B cell (primary cell): ENCODE data around the gene F2RL3. TPM values are rescaled to one million over a fixed set of nuclear protein-coding genes. Genes with fewer than 3 reads are reported as not detected.

Experiments
- ATAC-seq: fragments of 200-7000 bp; cut with Tn5 transposase; one replicate; pipeline ENCODE4 v1.10.0; 2021; ENCODE audit warnings: low read depth, mild to moderate bottlenecking, moderate number of reproducible peaks, moderate library complexity
- CTCF ChIA-PET: fragments of 350-600 bp; sonication (Branson Sonifier 250); formaldehyde crosslinking; loops from one replicate; lab custom pipeline; 2021; ENCODE audit warnings: antibody characterized with exemption, inconsistent platforms; lab: Charles Lee
- POLR2A ChIA-PET: fragments of 350-600 bp; sonication (Branson Sonifier 250); formaldehyde crosslinking; loops from one replicate; lab custom pipeline; 2021; ENCODE audit warnings: antibody characterized with exemption; lab: Charles Lee
- DNase-seq: peaks from one replicate; pipeline ENCODE4 v3.0.0; 2013
- H2AFZ ChIP-seq: 2 replicates; pipeline ENCODE4 v1.6.1; 2012; ENCODE audit warnings: mild to moderate bottlenecking, low read depth, low read length; ENCODE audit not compliant: insufficient read depth, poor library complexity, severe bottlenecking
- H3K27ac ChIP-seq, 2 donors: 1 replicate in 1 of 2; 2 replicates in 1 of 2; pipeline ENCODE4 v1.5.1; 2012 to 2013; ENCODE audit warnings: low read length in 2 of 2, mild to moderate bottlenecking in 2 of 2, moderate library complexity in 1 of 2
- H3K27me3 ChIP-seq, 4 experiments: fragments of 200-600 bp in 1 of 4; sonication (generic) in 1 of 4; replicated peaks in 1 of 4; 1 replicate in 2 of 4; 2 replicates in 2 of 4; pipeline versions ENCODE4 v1.6.1 to v1.7.0; 2013 to 2016; ENCODE audit warnings: low read length in 3 of 4, mild to moderate bottlenecking in 2 of 4, mixed read lengths in 1 of 4, moderate library complexity in 1 of 4; ENCODE audit not compliant: insufficient read depth in 4 of 4, control insufficient read depth in 3 of 4; ENCODE audit errors: control extremely low read depth in 1 of 4
- H3K36me3 ChIP-seq, 2 experiments: replicated peaks in 1 of 2; 1 replicate in 1 of 2; 2 replicates in 1 of 2; pipeline versions ENCODE4 v1.6.1 to v1.7.1; 2013; ENCODE audit warnings: low read length in 1 of 2; ENCODE audit not compliant: insufficient read depth in 2 of 2, control insufficient read depth in 1 of 2; ENCODE audit errors: control extremely low read depth in 1 of 2, extremely low read depth in 1 of 2
- H3K4me1 ChIP-seq, 2 donors: fragments of 200-600 bp in 1 of 2; sonication (generic) in 1 of 2; 1 replicate in 1 of 2; 2 replicates in 1 of 2; pipeline versions ENCODE4 v1.5.1 to v1.6.1; 2013 to 2017; ENCODE audit warnings: low read length in 2 of 2; ENCODE audit not compliant: control insufficient read depth in 2 of 2, insufficient read depth in 2 of 2
- H3K4me2 ChIP-seq: replicated peaks from 2 replicates; pipeline ENCODE3; 2012; ENCODE audit warnings: mild to moderate bottlenecking, low read depth, low read length; ENCODE audit not compliant: poor library complexity, severe bottlenecking
- H3K4me3 ChIP-seq, 5 experiments: fragments of 200-600 bp in 1 of 5; sonication (generic) in 1 of 5; 1 replicate in 3 of 5; 2 replicates in 2 of 5; pipeline versions ENCODE4 v1.5.1 to v1.7.0; 2011 to 2016; ENCODE audit warnings: low read length in 4 of 5, mild to moderate bottlenecking in 4 of 5, low read depth in 2 of 5, control low read depth in 1 of 5, moderate library complexity in 1 of 5; ENCODE audit not compliant: insufficient read depth in 1 of 5; ENCODE audit errors: control extremely low read depth in 1 of 5, extremely low read depth in 1 of 5
- H3K79me2 ChIP-seq: fragments of 200-600 bp; sonication (generic); one replicate; pipeline ENCODE4 v1.6.0; 2016; ENCODE audit warnings: low read length; ENCODE audit not compliant: control insufficient read depth, insufficient read depth
- H3K9ac ChIP-seq: fragments of 200-600 bp; sonication (generic); 2 replicates; pipeline ENCODE4 v1.6.1; 2017; ENCODE audit warnings: mild to moderate bottlenecking, low read length, moderate library complexity
- H3K9me3 ChIP-seq, 3 donors: one replicate each; pipeline versions ENCODE4 v1.6.1 to v1.7.1; 2013; ENCODE audit warnings: low read length in 2 of 3; ENCODE audit not compliant: control insufficient read depth in 2 of 3, insufficient read depth in 1 of 3; ENCODE audit errors: control extremely low read depth in 1 of 3
- H4K20me1 ChIP-seq: 2 replicates; pipeline ENCODE4 v1.6.0; 2012; ENCODE audit warnings: mild to moderate bottlenecking, low read length; ENCODE audit not compliant: insufficient read depth, control insufficient read depth, poor library complexity, severe bottlenecking
- H3K27ac Mint-ChIP-seq: one replicate; pipeline ENCODE4 v1.8.0; 2021; ENCODE audit warnings: mixed read lengths
- H3K27me3 Mint-ChIP-seq: one replicate; pipeline ENCODE4 v1.8.0; 2021; ENCODE audit warnings: mixed read lengths
- H3K4me1 Mint-ChIP-seq: one replicate; pipeline ENCODE4 v1.8.0; 2021; ENCODE audit warnings: mixed read lengths
- H3K4me3 Mint-ChIP-seq: one replicate; pipeline ENCODE4 v1.8.0; 2021; ENCODE audit warnings: mixed read lengths
- H3K9me3 Mint-ChIP-seq: one replicate; pipeline ENCODE4 v1.8.0; 2022; ENCODE audit warnings: mixed read lengths; ENCODE audit not compliant: insufficient read depth
- CTCF ChIP-seq: fragments of 200-600 bp; IDR thresholded peaks from one replicate; pipeline ENCODE4 v1.8.0; 2022; ENCODE audit warnings: antibody characterized with exemption, mild to moderate bottlenecking
- EZH2 ChIP-seq: IDR thresholded peaks from 2 replicates; pipeline ENCODE4 v1.6.1; 2012; ENCODE audit warnings: borderline replicate concordance, low read depth, mild to moderate bottlenecking, moderate library complexity, low read length; ENCODE audit not compliant: insufficient read depth, poor library complexity, severe bottlenecking
- WGBS: methylation state at CpG from one replicate; pipeline ENCODE4 v1.1.5; 2013; ENCODE audit warnings: missing lambda C conversion rate; ENCODE audit not compliant: insufficient coverage; 5-methylcytosine and 5-hydroxymethylcytosine counted together
- intact Hi-C: fragments of 100-400 bp; cut with micrococcal nuclease; formaldehyde crosslinking; loops from one replicate; pipeline ENCODE4 v1.10.0; 2022
- polyA plus RNA-seq: library from polyadenylated mRNA; depleted of rRNA; stranded (reverse); fragments of >200 nt; gene quantifications from 2 replicates; pipeline ENCODE4 v1.2.3, GENCODE V29; 2012
- total RNA-seq, 2 donors: library from RNA; stranded (reverse); fragments of 120-200 nt in 1 of 2; gene quantifications; 1 replicate in 1 of 2; 2 replicates in 1 of 2; pipeline versions ENCODE4 v1.2.3 to v1.2.4, GENCODE V29; 2013 to 2022

The F2RL3 gene
- total and polyA plus RNA-seq, 2 donors (not counting 1 experiment from before 2014, with no cell fraction given) = 0.01 to 1.1 TPM

- H3K9me3 Mint-ChIP-seq = no peaks in the 10 kb centered on the region
- no peaks in the 10 kb centered on the region for H4K20me1 ChIP-seq
- H3K36me3 ChIP-seq = no peaks in the 10 kb centered on the region
- DNase-seq = no peak
- ATAC-seq = no peak
- peaks cover 0 to 23% (median 5%) of the 10 kb centered on the region in 4 experiments for H3K27me3 ChIP-seq
- POLR2A ChIA-PET = interaction anchor here (0.6 to 0.7 kb wide), 2 partner anchors 109 to 280 kb away, joined by 3 read pairs; no protein-coding TSS in a partner anchor
- H3K27ac Mint-ChIP-seq = peak overlapping the region; percentile 89
- CTCF ChIA-PET = interaction anchor here (0.9 kb wide), 1 partner anchor 57 kb away, joined by 3 read pairs; no protein-coding TSS in a partner anchor
- WGBS = 50% methylated on average over 13 of the region's 19 CpGs
- H3K4me1 ChIP-seq = peaks cover 45 to 65% of the 10 kb centered on the region in 2 donors
- H3K9me3 ChIP-seq = peaks cover 0 to 6% (median 0%) of the 10 kb centered on the region in 3 donors
- H3K4me1 Mint-ChIP-seq = peaks cover 56% of the 10 kb centered on the region
- H3K9ac ChIP-seq = peak overlapping the region; percentile 13
- peak overlapping the region; percentile 65 for H3K4me2 ChIP-seq
- intact Hi-C loops = loop anchor here (10.0 kb wide), 1 partner anchor 412 kb away; the partner anchor contains the start of genes ABHD8, DDA1 and MRPL34
- H3K4me3 ChIP-seq = peak overlapping the region in 1 of 5 experiments; percentile 27
- H3K79me2 ChIP-seq = no peaks in the 10 kb centered on the region
- H2AFZ ChIP-seq = peak overlapping the region; percentile 80
- peaks cover 3% of the 10 kb centered on the region for H3K27me3 Mint-ChIP-seq
- H3K4me3 Mint-ChIP-seq = peak overlapping the region; percentile 64
- TF ChIP-seq CTCF = no peak
- no peak for TF ChIP-seq EZH2
- H3K27ac ChIP-seq = peak overlapping the region; percentile 21 to 53
These were observed 4.3 kb downstream of the F2RL3 start for GRCh38 chr19:16892868-16893685.
